Measurements from ENCODE around the gene C1RL.

Gene C1RL

DNA sequence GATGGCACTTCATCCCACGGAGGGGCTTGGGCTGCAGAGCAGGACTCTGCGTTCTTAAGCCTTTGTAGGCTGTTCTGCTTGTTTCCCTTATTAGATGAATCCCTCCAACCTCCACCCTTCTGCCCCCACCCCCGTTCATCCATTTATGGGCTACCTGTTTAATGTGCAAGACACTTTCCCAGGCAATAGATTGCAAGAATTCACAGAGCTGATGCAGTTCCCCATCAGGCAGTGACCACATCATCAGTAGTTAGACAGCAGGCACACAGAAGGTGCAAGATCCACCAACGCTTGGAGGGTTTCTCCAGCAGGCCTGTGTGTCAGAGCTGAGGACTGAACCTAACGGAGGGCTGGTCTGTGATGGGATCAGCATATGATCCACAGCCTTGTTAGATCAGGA is 15.5 kb downstream of the C1RL start:
- ATAC-seq, result no peak
- DNase-seq, result no peak
- H3K4me1 Mint-ChIP-seq, result peaks cover 23% of the 10 kb centered on the region
- H3K27ac Mint-ChIP-seq, result no peak overlapping the region
- no peaks in the 10 kb centered on the region for H3K27me3 Mint-ChIP-seq
- H3K9me3 Mint-ChIP-seq, result no peaks in the 10 kb centered on the region
- no peak overlapping the region for H3K4me3 Mint-ChIP-seq

- H3K27me3 Mint-ChIP-seq, result no peaks in the 10 kb centered on the region
- no peak overlapping the region for H3K4me3 Mint-ChIP-seq
- H3K4me1 Mint-ChIP-seq, result peaks cover 23% of the 10 kb centered on the region
- no peak for DNase-seq
- no peak overlapping the region for H3K27ac Mint-ChIP-seq
- no peaks in the 10 kb centered on the region for H3K9me3 Mint-ChIP-seq
- peak; percentile 3 for ATAC-seq
Observed at GRCh38 chr12:7092986-7093460, 16.0 kb downstream of the C1RL start.

DNA sequence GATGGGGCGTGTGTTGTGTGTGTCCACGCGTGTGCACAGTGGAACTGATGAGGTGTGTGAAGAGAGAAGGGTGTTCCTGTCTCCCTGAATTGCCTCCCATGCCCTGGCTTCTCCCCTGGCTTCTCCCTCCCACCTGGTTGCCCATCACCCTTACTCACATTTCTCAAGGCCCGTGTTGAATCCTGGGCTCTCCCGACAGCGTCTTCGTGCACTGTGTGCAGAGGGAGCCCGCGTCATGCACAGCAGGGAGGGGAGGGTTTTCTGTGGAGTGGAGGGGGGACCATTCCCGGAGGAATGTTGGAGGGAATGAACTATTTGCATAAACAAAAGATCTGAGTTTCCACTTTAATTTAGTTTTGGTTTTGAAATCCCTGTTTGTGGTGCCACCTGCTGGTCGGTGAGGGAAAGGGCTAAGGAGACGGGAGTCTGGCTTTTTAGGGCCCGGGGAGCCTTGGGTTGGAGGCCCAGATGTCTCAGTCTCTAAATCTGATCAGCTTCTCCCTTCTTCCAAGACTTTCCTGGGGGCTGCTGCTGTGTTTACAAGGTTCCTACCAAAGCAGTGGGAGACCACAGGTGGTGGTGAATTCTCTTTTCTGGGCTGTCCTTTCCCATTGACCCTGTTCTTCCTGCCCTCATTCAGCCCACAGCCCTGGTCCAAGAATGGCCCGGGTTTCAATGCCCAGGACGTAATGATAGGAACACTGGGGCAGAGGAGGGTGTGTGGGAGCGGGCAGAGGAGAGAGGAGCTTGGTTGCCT is 16.6 kb downstream of the C1RL start, which contains the start of gene C1R:
TSS of gene C1R (minus strand) at position 217 of the 757 bp plus-strand sequence. CDS start at position 160, 57 bp downstream.
- Mint-ChIP-seq H3K9me3 (no peaks in the 10 kb centered on the region), H3K27me3 (no peaks in the 10 kb centered on the region), H3K4me3 (peak within 1 kb of the TSS; percentile 87 to 88), H3K27ac (peak within 1 kb of the TSS; percentile 90 to 91), H3K4me1 (peaks cover 23% of the 10 kb centered on the region)
- DNase-seq (peak; percentile 57 to 65), ATAC-seq (peak; percentile 77)

- no peaks in the 10 kb centered on the region for H3K9me3 Mint-ChIP-seq
- no peaks in the 10 kb centered on the region for H3K27me3 Mint-ChIP-seq
- peak overlapping the region; percentile 90 to 91 for H3K27ac Mint-ChIP-seq
- peaks cover 23% of the 10 kb centered on the region for H3K4me1 Mint-ChIP-seq
- DNase-seq (no peak), ATAC-seq (peak; percentile 13)
- peak overlapping the region; percentile 87 to 88 for H3K4me3 Mint-ChIP-seq
Observed at GRCh38 chr12:7091660-7092228, 17.3 kb downstream of the C1RL start.

DNA sequence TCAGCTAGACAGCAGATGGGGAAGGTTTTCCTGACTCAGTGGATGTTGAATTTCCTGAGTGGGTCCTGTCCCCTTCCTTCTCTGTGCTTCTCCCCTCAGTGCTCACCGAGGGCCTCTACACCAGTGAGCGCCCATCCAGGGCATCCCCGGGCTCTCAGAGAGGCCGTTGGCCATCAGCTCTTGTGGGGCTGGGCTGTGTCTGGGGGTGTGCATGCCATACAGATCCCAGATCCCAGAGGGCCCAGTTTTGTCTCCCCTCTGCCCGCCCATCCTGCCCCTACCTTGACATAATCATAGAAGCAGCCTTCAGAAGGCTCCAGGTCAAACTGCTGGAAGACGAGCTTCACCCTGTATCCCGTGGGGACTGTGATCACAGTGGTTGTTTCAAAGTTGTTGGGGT is 17.8 kb downstream of the C1RL start:
- Mint-ChIP-seq H3K27me3 (no peaks in the 10 kb centered on the region), H3K4me3 (peak overlapping the region; percentile 43 to 54), H3K4me1 (peaks cover 17% of the 10 kb centered on the region), H3K9me3 (no peaks in the 10 kb centered on the region), H3K27ac (peak overlapping the region in 1 of 2 donors; percentile 50)
- ATAC-seq (no peak), DNase-seq (no peak)

GRCh38 chr12:7090222-7090998 is 18.6 kb downstream of the C1RL start:
- Mint-ChIP-seq H3K9me3 (no peaks in the 10 kb centered on the region), H3K4me1 (peaks cover 17% of the 10 kb centered on the region), H3K27ac (no peak overlapping the region), H3K4me3 (no peak overlapping the region), H3K27me3 (no peaks in the 10 kb centered on the region)
- DNase-seq (no peak), ATAC-seq (no peak)

DNA sequence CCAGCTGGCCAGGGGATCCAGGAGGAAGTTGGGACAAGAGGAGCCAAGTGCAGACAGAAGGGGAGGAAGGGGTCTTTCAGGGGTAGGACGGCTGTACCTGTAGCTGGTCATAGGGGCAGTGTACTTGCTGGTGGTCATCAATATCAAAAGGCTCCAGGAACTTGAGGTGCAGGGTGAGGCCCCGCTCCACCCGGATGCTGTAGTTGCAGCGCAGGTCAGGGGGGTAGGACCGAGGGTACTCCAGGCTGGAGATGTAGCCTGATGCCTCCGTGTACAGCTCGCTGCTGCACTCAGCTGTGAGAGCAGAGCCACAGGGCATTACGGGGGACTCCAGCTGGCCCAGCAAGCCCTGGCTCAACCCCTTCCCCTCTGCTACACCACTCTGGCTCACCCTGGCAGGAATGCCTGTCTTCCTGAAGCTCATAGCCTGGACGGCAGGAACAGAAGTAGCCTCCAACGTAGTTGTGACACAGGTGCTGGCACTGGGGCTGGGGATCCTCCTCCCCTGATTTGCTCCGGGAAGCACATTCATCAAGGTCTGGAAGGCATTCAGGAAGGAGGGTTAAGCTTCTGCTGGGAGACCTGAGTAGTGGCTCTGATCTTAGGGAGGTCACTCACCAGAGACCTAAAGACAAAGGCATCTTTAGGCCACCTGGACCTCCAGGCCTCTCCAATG is 19.7 kb downstream of the C1RL start:
- DNase-seq (no peak), ATAC-seq (no peak)
- no peaks in the 10 kb centered on the region for H3K9me3 Mint-ChIP-seq
- H3K4me1 Mint-ChIP-seq, result peaks cover 17% of the 10 kb centered on the region
- no peak overlapping the region for H3K27ac Mint-ChIP-seq
- no peaks in the 10 kb centered on the region for H3K27me3 Mint-ChIP-seq
- no peak overlapping the region for H3K4me3 Mint-ChIP-seq

DNA sequence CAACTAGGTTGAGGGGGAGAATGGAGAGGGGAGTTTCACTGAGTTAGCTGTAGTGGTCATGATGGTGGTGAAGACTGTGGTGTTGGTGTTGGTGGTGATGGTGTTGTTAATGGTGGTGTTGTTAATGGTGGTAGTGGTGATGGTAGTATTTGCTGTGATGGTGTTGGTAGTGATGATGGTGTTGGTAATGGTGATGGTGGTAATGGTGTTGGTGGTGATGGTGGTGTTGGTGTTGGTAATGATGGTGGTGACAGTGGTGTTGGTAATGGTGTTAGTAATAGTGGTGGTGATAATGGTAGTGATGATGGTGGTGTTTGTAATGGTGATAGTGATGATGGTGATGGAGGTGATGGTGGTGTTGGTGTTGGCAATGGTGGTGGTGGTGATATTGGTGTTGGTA is 25.9 kb downstream of the C1RL start:
- DNase-seq (no peak), ATAC-seq (no peak)
- Mint-ChIP-seq H3K4me3 (no peak overlapping the region), H3K27ac (no peak overlapping the region), H3K4me1 (no peaks in the 10 kb centered on the region), H3K27me3 (no peaks in the 10 kb centered on the region), H3K9me3 (peaks cover 7 to 8% of the 10 kb centered on the region in 2 donors)

- no peaks in the 10 kb centered on the region for H3K4me1 Mint-ChIP-seq
- DNase-seq (no peak), ATAC-seq (no peak)
- H3K4me3 Mint-ChIP-seq, result no peak overlapping the region
- H3K27ac Mint-ChIP-seq, result no peak overlapping the region
- peaks cover 7 to 8% of the 10 kb centered on the region in 2 donors for H3K9me3 Mint-ChIP-seq
- no peaks in the 10 kb centered on the region for H3K27me3 Mint-ChIP-seq
Observed at GRCh38 chr12:7081037-7081436, 28.0 kb downstream of the C1RL start.

DNA sequence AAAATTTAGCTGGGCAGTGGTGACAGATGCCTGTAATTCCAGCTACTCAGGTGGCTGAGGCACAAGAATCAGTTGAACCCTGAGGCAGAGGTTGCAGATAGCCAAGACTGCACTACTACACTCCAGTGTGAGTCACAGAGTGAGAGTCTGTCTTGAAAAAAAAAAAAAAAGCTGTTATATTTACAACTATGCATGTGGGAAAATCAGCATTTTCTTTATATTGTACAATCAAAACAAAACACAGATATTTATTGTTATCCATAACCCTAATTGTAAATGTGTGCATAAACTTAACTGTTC is 29.2 kb downstream of the C1RL start:
- DNase-seq (no peak), ATAC-seq (no peak)
- H3K27ac Mint-ChIP-seq, result no peak overlapping the region
- H3K9me3 Mint-ChIP-seq, result peaks cover 7 to 8% of the 10 kb centered on the region in 2 donors
- H3K4me3 Mint-ChIP-seq, result no peak overlapping the region
- no peaks in the 10 kb centered on the region for H3K4me1 Mint-ChIP-seq
- peaks cover 11% of the 10 kb centered on the region for H3K27me3 Mint-ChIP-seq

GRCh38 chr12:7078163-7078562 is 30.9 kb downstream of the C1RL start:
- Mint-ChIP-seq H3K27ac (no peak overlapping the region), H3K9me3 (peaks cover 3 to 4% of the 10 kb centered on the region in 2 donors), H3K27me3 (peaks cover 11% of the 10 kb centered on the region), H3K4me1 (no peaks in the 10 kb centered on the region), H3K4me3 (no peak overlapping the region)
- no peak for DNase-seq
- no peak for ATAC-seq

DNA sequence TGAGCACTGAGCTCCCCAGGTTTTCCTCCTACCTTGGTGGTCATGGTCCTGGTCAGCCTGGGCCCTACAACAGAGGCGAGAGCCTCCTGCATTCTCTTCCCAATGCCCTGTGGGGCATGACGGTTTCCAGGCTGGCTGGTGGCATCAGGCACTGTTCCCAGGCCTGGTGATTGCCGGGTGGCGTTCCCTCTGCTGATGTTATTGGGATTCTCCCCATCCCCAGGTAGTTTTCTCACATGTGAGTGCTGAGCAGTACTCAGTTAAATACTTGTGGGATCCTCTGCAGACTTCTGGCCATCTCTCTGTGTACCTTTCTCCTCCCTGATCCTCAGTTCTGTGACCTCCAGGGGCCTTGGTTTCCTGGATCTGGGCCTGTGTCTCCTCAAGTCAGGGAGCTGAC is 32.5 kb downstream of the C1RL start:
- no peak for ATAC-seq
- no peak overlapping the region for H3K4me3 Mint-ChIP-seq

DNA sequence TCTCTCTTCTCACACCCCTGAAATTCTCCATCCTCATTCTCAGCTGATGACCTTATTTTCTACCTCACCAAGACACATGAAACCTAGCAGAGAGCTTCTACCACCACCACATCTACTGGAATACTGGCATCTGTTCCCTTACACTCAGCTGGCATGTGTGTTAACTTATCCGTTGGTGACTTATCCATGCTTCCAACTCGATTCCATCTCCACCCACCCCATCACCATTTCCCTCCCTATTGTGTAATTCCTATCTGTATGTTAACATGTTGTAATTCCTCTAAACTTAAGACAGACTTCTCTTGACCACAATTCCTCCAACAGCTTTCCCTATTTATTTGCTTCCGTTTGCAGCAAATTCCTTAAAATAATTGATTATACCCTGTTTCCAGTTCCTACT is 33.1 kb downstream of the C1RL start:
- ATAC-seq (no peak), DNase-seq (no peak)
- Mint-ChIP-seq H3K4me3 (no peak overlapping the region), H3K27ac (no peak overlapping the region), H3K4me1 (no peaks in the 10 kb centered on the region), H3K9me3 (no peaks in the 10 kb centered on the region), H3K27me3 (peaks cover 23% of the 10 kb centered on the region)

More for the DNA sequence above, 32.5 kb downstream of the C1RL start:
- no peaks in the 10 kb centered on the region for H3K4me1 Mint-ChIP-seq
- no peak for DNase-seq
- peaks cover 23% of the 10 kb centered on the region for H3K27me3 Mint-ChIP-seq
- no peak overlapping the region for H3K27ac Mint-ChIP-seq
- H3K9me3 Mint-ChIP-seq, result no peaks in the 10 kb centered on the region

GRCh38 chr12:7075518-7075917 is 33.5 kb downstream of the C1RL start:
- DNase-seq (no peak), ATAC-seq (no peak)
- Mint-ChIP-seq H3K9me3 (no peaks in the 10 kb centered on the region), H3K4me1 (no peaks in the 10 kb centered on the region), H3K4me3 (no peak overlapping the region), H3K27me3 (peaks cover 23% of the 10 kb centered on the region), H3K27ac (peak overlapping the region in 1 of 2 donors; percentile 5)

DNA sequence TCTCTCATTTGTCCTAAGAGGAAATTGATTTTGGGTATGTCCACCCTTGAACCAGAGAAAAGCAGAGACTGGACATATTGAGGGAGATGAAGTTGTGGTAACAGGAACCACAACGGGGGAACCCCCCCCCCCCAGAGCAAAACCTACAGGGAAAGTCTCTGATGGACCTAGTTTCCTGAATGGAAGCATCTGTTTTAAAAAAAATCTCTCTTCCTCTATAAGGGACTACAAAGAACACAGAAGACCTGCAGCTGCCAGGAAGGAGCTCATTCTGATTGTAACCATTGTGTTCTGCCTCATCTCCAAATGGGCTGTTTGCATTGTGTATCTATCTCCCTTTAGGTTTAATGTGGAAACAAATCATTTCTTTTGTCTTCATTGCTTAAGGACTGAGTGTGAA is 35.1 kb downstream of the C1RL start:
- no peak overlapping the region for H3K4me3 Mint-ChIP-seq
- no peak overlapping the region for H3K27ac Mint-ChIP-seq
- H3K27me3 Mint-ChIP-seq, result peaks cover 23% of the 10 kb centered on the region
- ATAC-seq (no peak), DNase-seq (no peak)
- no peaks in the 10 kb centered on the region for H3K9me3 Mint-ChIP-seq
- no peaks in the 10 kb centered on the region for H3K4me1 Mint-ChIP-seq

Measured in stimulated activated naive CD8-positive, alpha-beta T cell treated with anti-CD3 and anti-CD28 coated beads, Interleukin-15, amount 100 ng/mL, for 72 hours (primary cell).